GM21381 (cell line): ENCODE results near the gene THSD1.
"Not testable (repeated sequence)": the region's sequence is repeated elsewhere in the genome, so short reads cannot be mapped to it uniquely, and the experiment has no call there.

Experiments
- ATAC-seq: cut with Tn5 transposase; IDR thresholded peaks from one replicate; pipeline ENCODE4 v1.9.1; 2021; ENCODE audit warnings: mild to moderate bottlenecking, moderate library complexity; ENCODE audit not compliant: unreplicated experiment

Gene THSD1

GRCh38 chr13:52356327-52356726 lies 49.6 kb downstream of the THSD1 start:
- ATAC-seq, result no peak

DNA sequence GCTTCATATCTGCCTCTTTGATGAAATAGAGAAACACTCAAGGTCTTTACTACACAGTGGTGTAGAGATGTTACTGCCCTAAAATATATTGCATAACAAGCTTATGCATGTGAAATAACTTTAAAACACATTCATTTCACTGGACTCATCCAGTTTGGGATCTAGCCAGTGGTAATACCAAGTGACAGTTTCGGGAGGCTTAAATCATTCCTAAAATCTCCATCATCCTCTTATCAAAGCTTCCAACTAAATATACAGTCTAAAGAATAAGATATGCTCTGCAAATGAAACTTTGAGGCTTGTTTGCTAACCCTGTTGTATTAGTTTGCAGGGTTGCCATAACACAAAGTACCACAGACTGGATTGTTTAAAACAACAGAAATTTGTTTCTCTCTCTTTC lies 52.8 kb downstream of the THSD1 start:
- no peak for ATAC-seq

GRCh38 chr13:52348983-52349780 lies 56.8 kb downstream of the THSD1 start:
- no peak for ATAC-seq

- ATAC-seq, result no peak
These were observed 57.9 kb downstream of the THSD1 start for GRCh38 chr13:52348071-52348470.

DNA sequence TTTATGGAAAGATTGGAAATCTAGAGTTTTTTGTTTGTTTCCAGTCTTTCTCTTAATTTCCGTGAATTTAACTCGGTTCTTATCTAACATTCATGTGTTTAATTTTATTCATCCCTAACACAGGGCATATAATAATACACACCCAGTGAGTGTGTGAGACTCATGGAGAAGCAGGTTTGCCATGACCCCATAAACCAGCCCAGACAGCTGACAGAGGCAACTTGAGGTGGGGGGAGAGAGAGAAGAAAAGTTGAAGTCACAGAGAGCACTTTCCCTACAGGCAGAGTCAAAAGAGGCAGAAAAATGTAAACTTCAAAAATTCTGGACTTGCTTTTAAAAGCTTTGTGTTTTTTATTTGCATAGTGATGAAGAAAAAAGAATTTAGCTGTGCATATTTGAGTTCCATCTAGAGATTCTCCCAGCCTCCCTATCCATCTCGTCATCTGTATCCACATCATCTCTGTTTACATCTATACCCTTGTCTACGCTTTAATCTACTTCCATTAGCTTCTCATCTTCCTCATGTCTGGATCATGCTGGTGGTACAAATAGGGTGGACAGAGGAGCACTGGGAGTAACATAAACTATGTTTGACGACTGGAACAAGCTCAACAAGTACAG lies 60.2 kb downstream of the THSD1 start:
- no peak for ATAC-seq

DNA sequence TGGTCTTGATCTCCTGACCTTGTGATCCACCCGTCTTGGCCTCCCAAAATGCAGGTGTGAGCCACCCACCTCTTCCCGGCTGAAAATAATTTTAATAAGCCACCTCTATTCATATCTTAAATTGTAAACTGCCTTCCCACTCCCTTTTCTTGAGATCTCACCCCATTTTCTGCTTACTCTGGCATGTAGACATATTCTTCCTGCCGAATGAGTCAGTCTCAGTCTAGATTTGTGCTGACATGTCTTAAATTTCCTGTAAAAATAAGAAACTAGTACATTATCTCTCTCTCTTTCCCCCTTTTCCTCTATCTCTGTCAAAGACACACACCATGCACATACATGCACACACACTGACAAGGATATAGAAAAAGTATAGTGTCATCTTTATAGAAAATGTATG lies 60.9 kb downstream of the THSD1 start:
- ATAC-seq, result no peak

- no peak for ATAC-seq
These were observed 61.9 kb downstream of the THSD1 start for GRCh38 chr13:52344108-52344507.

DNA sequence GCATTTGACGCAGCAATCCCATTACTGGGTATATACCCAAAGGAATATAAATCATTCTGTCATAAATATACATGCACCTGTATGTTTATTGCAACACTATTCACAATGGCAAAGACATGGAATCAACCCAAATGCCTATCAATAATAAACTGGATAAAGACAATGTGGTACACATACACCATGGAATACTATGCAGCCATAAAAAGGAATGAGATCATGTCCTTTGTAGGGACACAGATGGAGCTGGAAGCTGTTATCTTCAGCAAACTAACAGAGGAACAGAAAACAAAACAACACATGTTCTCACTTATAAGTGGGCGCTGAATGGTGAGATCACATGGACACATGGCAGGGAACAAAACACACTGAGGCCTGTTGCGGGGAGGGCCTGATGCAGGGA lies 63.8 kb downstream of the THSD1 start:
- ATAC-seq, result not testable (repeated sequence)

- not testable (repeated sequence) for ATAC-seq
These were observed 68.0 kb downstream of the THSD1 start for GRCh38 chr13:52337828-52338455.

GRCh38 chr13:52334107-52334506 lies 71.9 kb downstream of the THSD1 start:
- not testable (repeated sequence) for ATAC-seq

GRCh38 chr13:52331844-52332243 lies 74.1 kb downstream of the THSD1 start:
- not testable (repeated sequence) for ATAC-seq
